Measurements from ENCODE around the gene ANKRD23.

The ANKRD23 gene

GRCh38 chr2:96826546-96827278, 17.1 kb downstream of the ANKRD23 start:
- no peak for TF ChIP-seq CTCF (IDR thresholded peaks at IDR 0.05; ENCODE audit: insufficient read depth, low read depth, low read length, missing control alignments)
- DNase-seq (ENCODE audit: low read depth), result no peak

GRCh38 chr2:96825057-96825456, 18.8 kb downstream of the ANKRD23 start:
- H3K4me3 ChIP-seq (ENCODE audit: low read length), result no peak overlapping the region
- no peak for TF ChIP-seq CTCF (IDR thresholded peaks at IDR 0.05; ENCODE audit: insufficient read depth, low read depth, low read length, missing control alignments)

More at GRCh38 chr2:96826546-96827278, 17.1 kb downstream of the ANKRD23 start:
- H3K4me3 ChIP-seq (ENCODE audit: low read length), result no peak overlapping the region

GRCh38 chr2:96824079-96824870, 19.5 kb downstream of the ANKRD23 start:
- no peak for DNase-seq (ENCODE audit: low read depth)
- TF ChIP-seq CTCF (IDR thresholded peaks at IDR 0.05; ENCODE audit: insufficient read depth, low read depth, low read length, missing control alignments), result no peak
- H3K4me3 ChIP-seq (ENCODE audit: low read length), result no peak overlapping the region

More at GRCh38 chr2:96825057-96825456, 18.8 kb downstream of the ANKRD23 start:
- DNase-seq (ENCODE audit: low read depth), result no peak

DNA sequence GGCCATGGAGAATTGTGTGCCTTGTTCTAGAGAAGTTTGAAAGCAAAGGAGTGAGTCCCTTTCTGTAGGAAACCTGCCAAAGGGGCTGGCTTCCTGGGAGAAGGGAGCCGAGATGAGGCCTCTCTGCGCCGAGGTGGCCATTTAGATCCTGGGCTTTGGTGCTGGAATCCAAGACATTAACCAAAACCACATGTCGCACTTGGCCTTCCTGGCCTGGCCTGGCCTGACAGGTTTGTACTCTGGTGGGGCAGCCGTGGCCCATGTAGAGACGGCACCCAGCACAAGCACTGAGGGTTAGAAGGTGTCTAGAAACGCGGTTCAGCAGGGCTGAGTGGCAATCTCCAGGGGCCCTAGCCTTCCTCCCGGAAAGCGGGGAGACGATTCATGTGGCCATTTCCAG, 20.6 kb downstream of the ANKRD23 start:
- H3K4me3 ChIP-seq (ENCODE audit: low read length), result no peak overlapping the region
- DNase-seq (ENCODE audit: low read depth), result no peak
- no peak for TF ChIP-seq CTCF (IDR thresholded peaks at IDR 0.05; ENCODE audit: insufficient read depth, low read depth, low read length, missing control alignments)

DNA sequence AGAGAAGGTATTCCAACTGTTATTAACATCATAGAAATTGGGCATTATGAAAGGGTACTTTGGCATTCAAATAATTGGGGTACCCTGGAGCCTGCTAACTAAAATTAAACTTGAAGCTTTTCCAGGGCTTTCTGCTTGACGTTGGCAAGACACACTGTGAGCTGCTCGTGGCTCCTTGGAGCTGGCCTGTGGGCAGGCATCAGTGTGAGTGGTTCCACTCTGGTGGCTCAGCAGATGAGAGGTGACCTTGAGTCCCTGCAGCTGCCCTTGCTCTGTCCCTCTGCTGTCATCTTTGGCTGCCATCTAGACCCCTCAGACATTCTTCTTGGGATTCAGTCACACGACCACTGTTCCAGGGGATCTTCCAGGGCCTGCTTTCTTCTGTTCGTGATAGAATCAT, 21.0 kb downstream of the ANKRD23 start:
- no peak overlapping the region for H3K4me3 ChIP-seq (ENCODE audit: low read length)
- DNase-seq (ENCODE audit: low read depth), result no peak
- no peak for TF ChIP-seq CTCF (IDR thresholded peaks at IDR 0.05; ENCODE audit: insufficient read depth, low read depth, low read length, missing control alignments)

DNA sequence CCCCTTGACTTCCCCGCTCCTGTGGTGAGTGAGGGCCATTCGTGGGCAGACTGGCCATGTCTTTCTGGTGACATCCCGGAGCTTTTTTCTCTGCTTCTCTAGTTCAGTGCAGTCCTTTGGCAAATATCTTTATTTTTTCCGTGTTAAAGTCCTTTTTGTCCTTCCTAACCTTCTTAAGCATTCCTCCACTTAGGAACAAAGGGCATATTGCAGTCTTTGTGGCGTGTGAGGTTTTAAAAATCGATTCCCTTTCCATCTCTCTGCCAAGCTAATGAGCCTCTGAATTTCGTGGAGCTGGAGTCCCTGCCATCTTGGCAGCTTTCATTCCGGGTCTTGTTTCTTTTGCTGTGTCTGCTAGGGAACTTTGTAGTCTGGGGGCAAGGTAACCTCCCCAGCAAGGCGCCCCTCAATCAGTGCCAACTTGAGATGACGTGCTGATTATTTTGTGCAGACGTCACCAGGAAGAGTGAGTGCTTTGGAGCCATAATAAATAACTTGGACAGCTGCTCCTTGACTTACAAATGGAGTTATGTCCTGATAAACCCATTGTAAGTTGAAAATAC, 22.6 kb downstream of the ANKRD23 start:
- no peak overlapping the region for H3K4me3 ChIP-seq (ENCODE audit: low read length)
- no peak for TF ChIP-seq CTCF (IDR thresholded peaks at IDR 0.05; ENCODE audit: insufficient read depth, low read depth, low read length, missing control alignments)
- no peak for DNase-seq (ENCODE audit: low read depth)

Data from epithelial cell of esophagus (primary cell).